Fibroblast of the aortic adventitia (primary cell): ENCODE measurements around the gene BEND5. TPM values are rescaled to one million over a fixed set of nuclear protein-coding genes. Genes with fewer than 3 reads are reported as not detected.

ENCODE experiments used
- DNase-seq: peaks from one replicate; pipeline ENCODE4 v3.0.0-alpha.2; 2010; ENCODE audit warnings: low read depth
- H3K4me3 ChIP-seq: 2 replicates; pipeline ENCODE4 v1.5.1; 2011; ENCODE audit warnings: low read depth, mild to moderate bottlenecking, control low read depth, low read length, moderate library complexity
- CTCF ChIP-seq: IDR thresholded peaks from 2 replicates; pipeline ENCODE4 v1.5.1; 2011; ENCODE audit warnings: mild to moderate bottlenecking, low read length, control low read depth, inconsistent platforms; ENCODE audit not compliant: insufficient read depth
- total RNA-seq: library from RNA; depleted of rRNA; stranded (reverse); fragments of >200 nt; gene quantifications from 2 replicates; pipeline ENCODE4 v1.2.3, GENCODE V29; 2012; ENCODE audit warnings: low replicate concordance

Gene BEND5
- total RNA-seq, 1 donor: 0.45 TPM

GRCh38 chr1:48717082-48717481 lies 59.6 kb downstream of the BEND5 start:
- DNase-seq: no peak
- TF ChIP-seq CTCF: no peak
- no peak overlapping the region for H3K4me3 ChIP-seq

GRCh38 chr1:48715921-48716320 lies 60.8 kb downstream of the BEND5 start:
- DNase-seq: no peak
- TF ChIP-seq CTCF: no peak
- no peak overlapping the region for H3K4me3 ChIP-seq

GRCh38 chr1:48710915-48711314 lies 65.8 kb downstream of the BEND5 start:
- no peak overlapping the region for H3K4me3 ChIP-seq
- no peak for DNase-seq
- TF ChIP-seq CTCF: no peak

- DNase-seq: no peak
- no peak overlapping the region for H3K4me3 ChIP-seq
- TF ChIP-seq CTCF: no peak
These were observed 66.4 kb downstream of the BEND5 start for GRCh38 chr1:48710318-48710717.

GRCh38 chr1:48704736-48705135 lies 72.0 kb downstream of the BEND5 start:
- TF ChIP-seq CTCF: no peak
- H3K4me3 ChIP-seq: no peak overlapping the region
- no peak for DNase-seq

DNA sequence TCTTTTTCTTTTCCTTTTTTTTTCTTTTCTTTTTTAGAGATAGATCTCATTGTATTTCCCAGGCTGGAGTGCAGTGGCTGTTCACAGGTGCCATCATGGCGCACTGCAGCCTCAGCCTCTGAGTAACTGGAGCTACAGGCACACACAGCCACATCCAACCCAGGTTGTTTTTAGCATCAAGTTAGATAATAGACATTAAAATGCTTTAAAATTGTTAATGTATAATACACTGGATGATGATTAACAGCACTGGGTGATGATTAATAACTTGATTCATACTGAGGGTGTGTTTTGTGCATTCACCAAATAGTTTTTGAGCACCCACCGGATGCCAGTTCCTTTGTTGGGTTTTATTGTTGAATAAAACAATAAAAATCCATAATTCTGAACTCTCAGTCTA lies 75.2 kb downstream of the BEND5 start:
- DNase-seq: no peak
- no peak overlapping the region for H3K4me3 ChIP-seq
- no peak for TF ChIP-seq CTCF

- H3K4me3 ChIP-seq: no peak overlapping the region
- peak; percentile 87 for TF ChIP-seq CTCF
- peak; percentile 42 for DNase-seq
These were observed 79.5 kb downstream of the BEND5 start for GRCh38 chr1:48697066-48697707.
